Right hindlimb (tissue), 1 donor: ENCODE data around the gene PCSK9.

Experiments used
- DNase-seq: peaks from one replicate; pipeline ENCODE4 v3.0.0-alpha.2; 2018

PCSK9 gene

DNA sequence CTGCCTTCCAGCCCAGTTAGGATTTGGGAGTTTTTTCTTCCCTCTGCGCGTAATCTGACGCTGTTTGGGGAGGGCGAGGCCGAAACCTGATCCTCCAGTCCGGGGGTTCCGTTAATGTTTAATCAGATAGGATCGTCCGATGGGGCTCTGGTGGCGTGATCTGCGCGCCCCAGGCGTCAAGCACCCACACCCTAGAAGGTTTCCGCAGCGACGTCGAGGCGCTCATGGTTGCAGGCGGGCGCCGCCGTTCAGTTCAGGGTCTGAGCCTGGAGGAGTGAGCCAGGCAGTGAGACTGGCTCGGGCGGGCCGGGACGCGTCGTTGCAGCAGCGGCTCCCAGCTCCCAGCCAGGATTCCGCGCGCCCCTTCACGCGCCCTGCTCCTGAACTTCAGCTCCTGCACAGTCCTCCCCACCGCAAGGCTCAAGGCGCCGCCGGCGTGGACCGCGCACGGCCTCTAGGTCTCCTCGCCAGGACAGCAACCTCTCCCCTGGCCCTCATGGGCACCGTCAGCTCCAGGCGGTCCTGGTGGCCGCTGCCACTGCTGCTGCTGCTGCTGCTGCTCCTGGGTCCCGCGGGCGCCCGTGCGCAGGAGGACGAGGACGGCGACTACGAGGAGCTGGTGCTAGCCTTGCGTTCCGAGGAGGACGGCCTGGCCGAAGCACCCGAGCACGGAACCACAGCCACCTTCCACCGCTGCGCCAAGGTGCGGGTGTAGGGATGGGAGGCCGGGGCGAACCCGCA lies at the start of gene PCSK9:
PCSK9 (plus strand) TSS at position 207 of the 741 bp plus-strand sequence; CDS start at position 497, 290 bp downstream.
- peak; percentile 67 for DNase-seq

GRCh38 chr1:54989968-54990810 lies 49.2 kb upstream of the PCSK9 start:
- DNase-seq, result no peak

- DNase-seq, result no peak
Observed at GRCh38 chr1:54990916-54991315, 48.4 kb upstream of the PCSK9 start.

GRCh38 chr1:54991939-54992338 lies 47.4 kb upstream of the PCSK9 start:
- DNase-seq, result no peak

GRCh38 chr1:54993140-54993539 lies 46.2 kb upstream of the PCSK9 start:
- no peak for DNase-seq

DNA sequence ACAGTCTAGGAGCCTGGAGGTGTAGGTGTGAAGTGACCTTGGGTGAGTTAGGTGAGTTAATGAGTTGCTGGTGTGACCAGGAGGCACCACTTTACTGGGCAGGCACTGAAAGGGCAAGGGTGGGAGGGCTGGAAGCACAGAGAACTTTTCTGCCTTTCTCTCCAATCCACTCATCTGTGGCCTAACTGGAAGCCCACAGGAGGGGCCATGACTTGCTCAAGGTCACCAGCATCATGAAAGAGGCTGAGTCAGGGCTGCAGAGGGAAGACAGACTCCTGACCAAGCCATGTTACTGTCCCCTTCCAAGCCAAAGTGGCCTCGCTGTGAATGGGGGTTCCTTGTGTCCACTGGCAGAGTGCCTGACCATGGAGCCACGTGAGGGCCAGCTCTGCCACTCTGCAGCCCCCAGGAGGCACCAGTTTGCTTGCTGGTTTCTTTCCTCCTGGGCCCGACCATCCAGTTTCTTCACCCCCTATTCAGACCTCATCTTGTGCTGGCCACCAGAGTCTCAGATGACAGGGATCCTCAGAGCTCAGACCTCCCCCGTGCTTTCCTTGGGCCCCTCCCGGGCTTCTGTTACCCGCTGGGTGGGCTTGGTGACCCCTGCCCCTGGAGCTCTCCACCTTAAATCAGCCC lies 44.9 kb upstream of the PCSK9 start:
- no peak for DNase-seq

GRCh38 chr1:54995013-54995760 lies 44.2 kb upstream of the PCSK9 start:
- no peak for DNase-seq

GRCh38 chr1:54995835-54996234 lies 43.5 kb upstream of the PCSK9 start:
- no peak for DNase-seq

- peak; percentile 73 for DNase-seq
Observed at GRCh38 chr1:54996359-54996868, 42.9 kb upstream of the PCSK9 start.

DNA sequence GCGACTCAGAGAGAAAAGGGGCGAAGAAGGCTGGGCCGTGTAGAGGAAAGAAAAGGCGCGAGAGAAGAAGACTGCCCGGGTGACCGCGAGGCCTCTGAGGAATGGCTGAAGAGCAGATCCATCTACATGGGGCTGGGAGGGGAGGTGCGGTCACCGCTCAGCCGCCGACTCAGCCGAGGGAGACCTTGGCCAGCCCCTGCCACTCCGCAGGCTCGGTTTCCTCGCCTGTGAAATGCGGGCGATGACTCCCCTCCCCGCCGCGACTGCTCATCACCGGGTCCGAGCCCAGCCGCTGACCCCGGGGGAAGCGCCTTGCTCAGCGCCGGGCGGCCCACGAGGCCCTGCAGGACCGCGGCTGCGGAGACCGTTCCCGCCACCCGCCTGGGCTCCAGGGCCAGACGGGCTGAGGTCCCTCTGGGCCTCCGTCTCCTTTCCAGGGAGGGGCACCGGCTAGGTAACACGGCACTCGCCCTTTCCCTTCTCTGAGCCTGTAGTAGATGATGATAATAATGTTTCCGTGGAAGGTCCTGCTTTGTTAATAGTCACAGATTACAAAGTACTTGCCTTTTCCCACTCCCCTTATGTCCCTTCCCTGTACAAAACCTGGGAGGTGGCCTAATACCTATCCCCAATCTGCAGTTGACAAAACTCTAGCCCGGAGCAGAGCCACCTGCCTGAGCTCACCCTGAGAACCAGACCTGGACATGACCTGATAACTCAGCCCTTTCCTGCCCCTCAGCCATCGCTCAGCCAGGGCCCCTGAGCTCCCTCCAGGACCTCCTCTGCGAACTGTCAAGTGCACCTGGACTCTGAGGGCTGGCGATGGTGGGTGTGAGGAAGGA lies 42.3 kb upstream of the PCSK9 start:
- DNase-seq, result no peak

DNA sequence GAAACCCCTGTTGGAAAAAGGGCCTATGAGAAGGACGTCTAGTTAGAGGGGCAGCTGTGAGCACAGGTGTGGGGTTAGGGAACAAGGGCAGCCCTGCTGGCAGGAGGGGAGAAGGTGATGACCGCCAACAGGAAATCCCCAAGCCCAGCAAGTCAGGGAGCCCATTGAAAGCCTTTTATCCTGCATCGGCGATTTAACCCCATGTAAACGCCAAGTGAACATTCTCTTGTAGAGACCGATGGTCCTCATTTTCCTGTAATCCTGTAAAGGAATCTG lies 41.7 kb upstream of the PCSK9 start:
- no peak for DNase-seq

GRCh38 chr1:54998100-54998499 lies 41.2 kb upstream of the PCSK9 start:
- no peak for DNase-seq

GRCh38 chr1:54998677-54999076 lies 40.7 kb upstream of the PCSK9 start, which contains the start of gene BSND:
Gene BSND, plus strand, starts transcription at chr1:54998933. Its CDS starts 254 bp downstream, at chr1:54999187.
- no peak for DNase-seq

- no peak for DNase-seq
Observed at GRCh38 chr1:55000110-55001085, 39.0 kb upstream of the PCSK9 start.

DNA sequence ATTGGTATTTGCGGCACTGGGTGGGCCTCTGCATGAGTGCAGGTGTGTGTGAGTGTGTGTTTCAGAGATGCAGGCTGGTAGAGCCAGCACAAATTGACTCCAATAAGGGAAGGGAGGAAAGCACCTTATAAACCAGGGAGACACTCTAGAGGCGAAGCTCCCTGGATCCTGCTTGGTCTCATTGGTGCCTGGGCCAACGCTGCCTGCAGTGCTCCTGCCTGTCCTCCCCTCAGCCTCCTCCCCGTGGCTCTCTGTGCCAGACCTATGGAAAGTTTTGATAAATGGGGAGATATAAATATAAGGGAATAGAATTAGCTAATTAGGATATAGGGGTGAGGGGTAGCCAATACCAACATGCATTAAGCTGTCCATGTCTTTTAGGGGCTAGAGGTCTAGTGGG lies 38.0 kb upstream of the PCSK9 start:
- no peak for DNase-seq

DNA sequence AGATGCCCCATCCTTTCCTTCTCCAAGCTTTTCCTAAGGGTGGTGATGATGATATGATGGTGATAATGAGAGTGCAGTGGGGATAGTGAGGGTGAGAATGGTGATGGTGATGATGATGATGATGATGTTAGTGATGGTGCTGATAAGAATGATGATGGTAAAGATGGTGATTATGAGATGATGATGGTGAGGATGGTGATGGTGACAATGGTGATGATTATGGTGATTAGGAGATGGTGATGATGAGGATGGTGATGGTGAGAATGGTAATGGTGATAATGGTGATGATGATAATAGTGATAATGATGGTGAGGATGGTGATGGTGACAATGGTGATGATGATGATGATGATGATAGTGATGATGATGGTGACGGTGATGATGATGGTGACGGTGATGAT lies 36.7 kb upstream of the PCSK9 start:
- no peak for DNase-seq

DNA sequence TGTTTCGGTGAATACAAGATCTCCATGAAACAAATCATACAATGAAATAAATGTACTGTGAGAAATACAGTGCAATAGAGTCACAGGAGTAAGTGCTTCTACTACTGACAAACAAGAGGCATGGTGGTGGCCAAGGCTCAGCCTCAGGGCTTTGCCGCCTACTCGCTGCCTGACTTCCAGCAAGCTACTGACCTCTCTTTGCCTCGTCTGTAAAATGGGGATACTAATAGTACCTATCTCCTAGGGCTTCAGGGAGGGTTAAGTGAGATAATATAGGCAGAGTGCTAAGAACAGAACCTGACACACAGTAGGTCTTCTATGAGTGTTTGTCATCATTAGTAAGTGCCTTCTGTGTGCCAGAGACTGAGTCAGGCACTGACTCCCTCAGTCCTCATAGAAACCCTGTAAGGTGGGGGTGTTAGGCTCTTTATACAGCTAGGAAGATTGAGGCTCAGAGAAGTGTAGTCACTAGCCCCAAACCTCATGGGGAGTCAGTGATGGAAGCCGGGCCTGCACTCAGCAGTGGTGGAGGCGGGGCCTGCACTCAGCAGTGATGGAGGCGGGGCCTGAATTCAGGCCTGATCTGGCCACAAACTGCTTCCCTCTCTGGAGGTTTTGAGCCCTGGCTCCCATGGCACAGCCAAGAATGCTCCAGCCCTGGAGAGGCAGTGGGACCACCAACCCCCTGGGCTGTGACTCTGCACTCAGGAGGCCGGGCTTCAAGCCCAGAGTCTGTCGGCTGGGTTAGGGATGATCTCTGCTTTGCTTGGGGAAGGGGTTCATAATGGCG lies 33.8 kb upstream of the PCSK9 start:
- no peak for DNase-seq

GRCh38 chr1:55006931-55007330 lies 32.4 kb upstream of the PCSK9 start:
- no peak for DNase-seq

GRCh38 chr1:55007625-55008024 lies 31.7 kb upstream of the PCSK9 start:
- DNase-seq, result no peak
